ENCODE results near the gene HACE1. TPM values are rescaled to one million over a fixed set of nuclear protein-coding genes. Genes with fewer than 3 reads are reported as not detected.
"Not testable (repeated sequence)": the region's sequence is repeated elsewhere in the genome, so short reads cannot be mapped to it uniquely, and the experiment has no call there.

Gene HACE1
- 12.7 and 20.1 TPM in 2 replicates for total RNA-seq (2014; rRNA removed; shearing (Covaris generic))

- H3K36me3 ChIP-seq (replicated peaks; ENCODE audit: control insufficient read depth, insufficient read depth, low read length), result no peaks in the 10 kb centered on the region
Measured at GRCh38 chr6:104859225-104860146, at the start of gene HACE1. Gene HACE1, minus strand, starts transcription at chr6:104859919. Its CDS starts 277 bp downstream, at chr6:104859642.

DNA sequence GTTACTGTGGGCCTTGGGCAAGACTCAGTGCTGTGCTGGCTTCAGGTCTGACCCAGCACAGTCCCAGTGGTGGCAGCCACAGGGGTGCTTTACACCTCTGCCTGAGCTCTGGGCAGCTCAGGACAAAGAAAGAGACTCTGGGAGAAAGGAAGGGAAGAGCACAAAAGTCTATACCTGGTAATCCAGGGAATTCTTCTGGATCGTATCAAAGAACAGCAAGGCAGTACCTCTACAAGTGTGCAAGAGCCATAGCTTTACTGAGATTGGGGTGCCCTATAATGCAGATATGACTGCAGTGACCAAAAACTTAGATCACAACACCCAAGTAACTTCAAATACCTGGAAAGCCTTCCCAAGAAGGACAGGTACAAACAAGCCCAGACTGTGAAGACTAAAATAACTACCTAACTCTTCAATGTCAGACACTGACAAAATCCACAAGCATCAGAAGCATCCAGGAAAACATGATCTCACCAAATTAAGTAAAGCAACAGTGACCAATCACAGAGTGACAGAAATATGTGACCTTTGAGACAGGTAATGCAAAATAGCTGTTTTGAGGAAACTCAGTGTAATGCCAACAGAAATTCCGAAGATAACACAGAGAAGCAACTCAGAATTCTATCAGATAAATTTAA, 49.3 kb upstream of the HACE1 start:
- no peak for DNase-seq
- no peaks in the 10 kb centered on the region for H3K36me3 ChIP-seq (replicated peaks; ENCODE audit: control insufficient read depth, insufficient read depth, low read length)
- no peaks in the 10 kb centered on the region for H3K27me3 ChIP-seq (ENCODE audit: control insufficient read depth, insufficient read depth, low read length)
- H3K4me3 ChIP-seq (ENCODE audit: insufficient read depth, low read depth, low read length), result no peak overlapping the region

More at GRCh38 chr6:104859225-104860146, at the start of gene HACE1:
- peak; percentile 94 for DNase-seq
- Histone ChIP-seq H3K4me3 (ENCODE audit: insufficient read depth, low read depth, low read length) (peak within 1 kb of the TSS; percentile 95), H3K27me3 (ENCODE audit: control insufficient read depth, insufficient read depth, low read length) (no peaks in the 10 kb centered on the region)

DNA sequence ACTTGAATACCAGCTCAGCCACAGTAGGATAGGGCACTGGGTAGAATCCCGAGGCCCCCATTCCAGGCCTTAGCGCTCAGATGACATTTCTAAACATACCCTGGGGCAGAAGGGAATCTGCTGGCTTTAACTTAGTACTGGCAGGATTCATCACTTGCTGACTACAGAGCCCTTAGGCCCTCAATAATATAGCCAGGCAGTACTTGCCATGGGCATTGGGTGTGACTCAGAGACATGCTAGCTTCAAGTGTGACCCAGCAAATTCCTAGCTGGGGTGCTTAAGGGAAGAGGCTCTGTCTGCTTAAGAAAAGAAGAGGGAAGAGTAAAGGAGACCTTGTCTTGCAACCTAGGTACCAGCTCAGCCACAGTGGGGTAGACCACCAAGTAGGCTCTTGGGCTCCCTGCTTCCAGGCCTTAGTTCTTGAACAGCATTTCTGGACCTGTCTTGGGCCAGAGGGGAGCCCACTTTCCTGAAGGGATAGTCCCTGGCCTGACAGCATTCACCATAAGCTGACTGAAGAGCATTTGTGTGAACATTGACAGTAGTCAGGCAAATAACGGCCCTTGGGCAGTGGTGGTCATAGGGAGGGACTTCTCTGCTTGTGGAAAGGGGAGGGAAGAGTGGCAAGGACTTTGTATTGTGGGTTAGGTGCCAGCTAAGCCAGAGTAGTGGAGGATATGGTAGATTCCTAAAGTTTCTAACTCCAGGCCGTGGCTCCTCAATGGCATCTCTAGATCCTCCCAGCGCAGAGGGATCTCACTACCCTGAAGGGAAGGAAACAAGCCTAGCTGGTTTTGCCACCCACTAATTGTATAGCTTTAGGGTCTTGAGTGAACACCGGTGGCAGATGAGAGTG, 48.5 kb upstream of the HACE1 start:
- H3K4me3 ChIP-seq (ENCODE audit: insufficient read depth, low read depth, low read length), result no peak overlapping the region
- H3K36me3 ChIP-seq (replicated peaks; ENCODE audit: control insufficient read depth, insufficient read depth, low read length), result no peaks in the 10 kb centered on the region
- H3K27me3 ChIP-seq (ENCODE audit: control insufficient read depth, insufficient read depth, low read length), result no peaks in the 10 kb centered on the region
- DNase-seq, result no peak

DNA sequence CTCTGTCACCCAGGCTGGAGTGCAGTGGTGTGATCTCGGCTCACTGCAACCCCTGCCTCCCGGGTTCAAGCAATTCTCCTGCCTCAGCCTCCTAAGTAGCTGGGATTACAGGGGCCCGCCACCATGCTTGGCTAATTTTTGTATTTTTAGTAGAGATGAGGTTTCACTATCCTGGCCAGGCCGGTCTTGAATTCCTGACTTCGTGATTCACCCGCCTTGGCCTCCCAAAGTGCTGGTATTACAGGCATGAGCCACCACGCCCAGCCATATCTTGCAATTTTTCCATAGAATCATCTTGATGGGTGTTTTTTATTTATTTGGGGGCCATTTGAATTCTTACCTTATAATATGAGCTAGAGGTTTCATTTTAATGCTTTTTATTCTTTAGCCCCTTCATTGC, 39.2 kb upstream of the HACE1 start:
- H3K27me3 ChIP-seq (ENCODE audit: control insufficient read depth, insufficient read depth, low read length); H3K4me3 ChIP-seq (ENCODE audit: insufficient read depth, low read depth, low read length); H3K36me3 ChIP-seq (replicated peaks; ENCODE audit: control insufficient read depth, insufficient read depth, low read length); DNase-seq: not testable (repeated sequence)

GRCh38 chr6:104896914-104897313, 37.2 kb upstream of the HACE1 start:
- H3K36me3 ChIP-seq (replicated peaks; ENCODE audit: control insufficient read depth, insufficient read depth, low read length), result no peaks in the 10 kb centered on the region
- no peak for DNase-seq
- no peak overlapping the region for H3K4me3 ChIP-seq (ENCODE audit: insufficient read depth, low read depth, low read length)
- H3K27me3 ChIP-seq (ENCODE audit: control insufficient read depth, insufficient read depth, low read length), result no peaks in the 10 kb centered on the region

GRCh38 chr6:104888066-104888465, 28.3 kb upstream of the HACE1 start:
- H3K27me3 ChIP-seq (ENCODE audit: control insufficient read depth, insufficient read depth, low read length), result no peaks in the 10 kb centered on the region
- no peak for DNase-seq
- H3K36me3 ChIP-seq (replicated peaks; ENCODE audit: control insufficient read depth, insufficient read depth, low read length), result no peaks in the 10 kb centered on the region
- no peak overlapping the region for H3K4me3 ChIP-seq (ENCODE audit: insufficient read depth, low read depth, low read length)

DNA sequence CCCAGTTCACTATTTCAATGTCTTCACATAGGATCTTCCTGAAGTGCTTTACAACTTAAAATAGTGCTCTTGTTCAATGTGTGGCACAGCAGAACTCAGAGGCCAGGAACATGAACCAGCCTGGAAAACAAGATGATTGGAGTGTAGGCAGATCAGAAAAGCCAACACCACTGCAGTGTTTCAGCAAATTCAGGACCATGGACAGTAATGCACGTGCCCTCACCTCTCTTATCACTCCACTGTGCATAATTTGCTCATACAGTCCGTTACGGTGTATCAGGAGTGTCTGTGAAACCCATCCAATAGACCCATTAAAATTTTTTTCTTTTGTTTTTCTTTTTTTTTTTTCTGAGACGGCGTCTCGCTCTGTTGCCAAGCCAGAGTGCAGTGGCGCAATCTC, 27.6 kb upstream of the HACE1 start:
- Histone ChIP-seq H3K27me3 (ENCODE audit: control insufficient read depth, insufficient read depth, low read length) (no peaks in the 10 kb centered on the region), H3K4me3 (ENCODE audit: insufficient read depth, low read depth, low read length) (no peak overlapping the region), H3K36me3 (replicated peaks; ENCODE audit: control insufficient read depth, insufficient read depth, low read length) (no peaks in the 10 kb centered on the region)
- peak; percentile 32 for DNase-seq

- Histone ChIP-seq H3K36me3 (replicated peaks; ENCODE audit: control insufficient read depth, insufficient read depth, low read length) (no peaks in the 10 kb centered on the region), H3K27me3 (ENCODE audit: control insufficient read depth, insufficient read depth, low read length) (no peaks in the 10 kb centered on the region), H3K4me3 (ENCODE audit: insufficient read depth, low read depth, low read length) (no peak overlapping the region)
- DNase-seq, result peak; percentile 41
Measured at GRCh38 chr6:104885518-104886043, 25.9 kb upstream of the HACE1 start.

- Histone ChIP-seq H3K27me3 (ENCODE audit: control insufficient read depth, insufficient read depth, low read length) (no peaks in the 10 kb centered on the region), H3K4me3 (ENCODE audit: insufficient read depth, low read depth, low read length) (no peak overlapping the region), H3K36me3 (replicated peaks; ENCODE audit: control insufficient read depth, insufficient read depth, low read length) (no peaks in the 10 kb centered on the region)
- peak; percentile 23 for DNase-seq
Measured at GRCh38 chr6:104884867-104885517, 25.3 kb upstream of the HACE1 start.

DNA sequence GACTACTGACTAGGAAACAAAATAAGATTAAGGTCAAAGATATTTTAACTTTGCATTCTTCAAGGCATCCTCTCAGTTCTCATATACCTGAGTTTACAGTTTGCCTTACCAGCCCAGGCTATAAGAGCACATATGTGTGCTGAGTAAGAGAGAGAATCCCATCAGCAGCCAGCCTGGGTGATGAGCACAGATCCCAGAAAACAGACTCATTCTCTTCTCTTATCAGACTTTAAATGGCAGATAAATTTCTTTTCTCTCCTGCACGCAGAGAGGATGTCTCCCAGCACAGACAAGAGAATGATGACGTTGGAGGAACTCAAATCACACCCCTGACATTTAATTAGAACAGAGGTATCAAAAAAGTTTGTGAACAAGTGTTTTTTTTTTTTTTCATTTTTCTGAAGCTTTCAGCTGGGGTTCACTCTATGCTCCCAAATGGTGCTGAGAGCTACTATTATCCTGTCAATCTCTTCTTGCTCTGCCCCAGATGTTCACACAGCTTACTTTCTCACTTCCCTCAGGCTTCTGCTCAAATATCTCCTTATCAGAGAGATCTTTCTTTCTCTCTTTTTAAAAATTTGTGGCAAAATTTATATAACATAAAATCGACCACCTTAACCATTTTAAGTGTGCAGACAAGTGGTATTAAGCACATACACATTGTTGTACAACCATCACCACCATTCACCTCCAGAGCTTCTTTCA, 22.4 kb upstream of the HACE1 start:
- Histone ChIP-seq H3K27me3 (ENCODE audit: control insufficient read depth, insufficient read depth, low read length) (no peaks in the 10 kb centered on the region), H3K36me3 (replicated peaks; ENCODE audit: control insufficient read depth, insufficient read depth, low read length) (no peaks in the 10 kb centered on the region), H3K4me3 (ENCODE audit: insufficient read depth, low read depth, low read length) (no peak overlapping the region)
- no peak for DNase-seq

DNA sequence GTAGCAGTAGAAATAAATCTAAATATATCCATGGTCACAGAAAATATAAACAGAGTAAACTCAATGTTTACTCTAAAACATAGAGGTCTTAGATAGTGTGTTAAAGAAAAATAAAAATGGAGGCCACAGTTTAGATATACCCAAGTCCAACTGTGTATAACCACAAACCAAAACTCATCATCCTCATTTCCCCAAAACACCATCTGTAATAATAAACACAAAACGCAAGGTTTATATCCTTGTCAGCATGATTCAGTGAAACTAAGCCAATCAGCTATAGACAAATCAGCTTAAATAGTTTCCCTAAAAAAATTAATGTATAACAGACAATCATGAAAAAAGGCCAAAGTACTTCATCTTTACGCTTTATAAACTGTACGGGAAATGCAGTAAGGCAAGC, 2.7 kb upstream of the HACE1 start:
- no peak overlapping the region for H3K4me3 ChIP-seq (ENCODE audit: insufficient read depth, low read depth, low read length)
- DNase-seq, result no peak

DNA sequence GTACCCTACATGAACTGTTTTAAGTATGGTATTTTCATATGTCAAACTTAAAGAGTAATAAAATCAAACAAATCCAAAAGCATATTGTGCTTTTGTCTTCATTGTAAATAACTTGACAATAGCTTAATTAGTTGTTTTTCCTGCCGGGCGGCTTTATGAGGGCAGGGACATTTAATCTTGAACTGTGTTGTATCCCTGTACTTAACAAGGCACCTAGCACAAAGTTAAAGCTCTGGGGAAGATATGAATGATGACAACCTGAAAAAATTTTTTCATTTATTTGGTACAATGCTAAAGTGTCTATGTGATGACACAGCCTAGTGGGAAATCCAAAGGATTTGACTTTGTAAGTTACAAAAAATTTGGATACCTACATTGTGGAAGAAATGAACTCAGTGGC, 502 bp upstream of the HACE1 start:
- peak overlapping the region; percentile 95 for H3K4me3 ChIP-seq (ENCODE audit: insufficient read depth, low read depth, low read length)
- no peak for DNase-seq
- H3K36me3 ChIP-seq (replicated peaks; ENCODE audit: control insufficient read depth, insufficient read depth, low read length), result no peaks in the 10 kb centered on the region
- no peaks in the 10 kb centered on the region for H3K27me3 ChIP-seq (ENCODE audit: control insufficient read depth, insufficient read depth, low read length)

More for the DNA sequence above, 2.7 kb upstream of the HACE1 start:
- Histone ChIP-seq H3K27me3 (ENCODE audit: control insufficient read depth, insufficient read depth, low read length) (no peaks in the 10 kb centered on the region), H3K36me3 (replicated peaks; ENCODE audit: control insufficient read depth, insufficient read depth, low read length) (no peaks in the 10 kb centered on the region)

GRCh38 chr6:104858642-104859041, 1.1 kb downstream of the HACE1 start:
- peak; percentile 13 for DNase-seq
- H3K27me3 ChIP-seq (ENCODE audit: control insufficient read depth, insufficient read depth, low read length), result no peaks in the 10 kb centered on the region
- peak overlapping the region; percentile 95 for H3K4me3 ChIP-seq (ENCODE audit: insufficient read depth, low read depth, low read length)
- no peaks in the 10 kb centered on the region for H3K36me3 ChIP-seq (replicated peaks; ENCODE audit: control insufficient read depth, insufficient read depth, low read length)

Data from H7 (cell line).